OCI-M2 (cell line): Measurements from ENCODE around the gene RPIA.

Experiments
- DNase-seq: peaks from one replicate; lab custom pipeline; 2025; ENCODE audit not compliant: unreplicated experiment; lab: John Stamatoyannopoulos, UW

Gene RPIA

DNA sequence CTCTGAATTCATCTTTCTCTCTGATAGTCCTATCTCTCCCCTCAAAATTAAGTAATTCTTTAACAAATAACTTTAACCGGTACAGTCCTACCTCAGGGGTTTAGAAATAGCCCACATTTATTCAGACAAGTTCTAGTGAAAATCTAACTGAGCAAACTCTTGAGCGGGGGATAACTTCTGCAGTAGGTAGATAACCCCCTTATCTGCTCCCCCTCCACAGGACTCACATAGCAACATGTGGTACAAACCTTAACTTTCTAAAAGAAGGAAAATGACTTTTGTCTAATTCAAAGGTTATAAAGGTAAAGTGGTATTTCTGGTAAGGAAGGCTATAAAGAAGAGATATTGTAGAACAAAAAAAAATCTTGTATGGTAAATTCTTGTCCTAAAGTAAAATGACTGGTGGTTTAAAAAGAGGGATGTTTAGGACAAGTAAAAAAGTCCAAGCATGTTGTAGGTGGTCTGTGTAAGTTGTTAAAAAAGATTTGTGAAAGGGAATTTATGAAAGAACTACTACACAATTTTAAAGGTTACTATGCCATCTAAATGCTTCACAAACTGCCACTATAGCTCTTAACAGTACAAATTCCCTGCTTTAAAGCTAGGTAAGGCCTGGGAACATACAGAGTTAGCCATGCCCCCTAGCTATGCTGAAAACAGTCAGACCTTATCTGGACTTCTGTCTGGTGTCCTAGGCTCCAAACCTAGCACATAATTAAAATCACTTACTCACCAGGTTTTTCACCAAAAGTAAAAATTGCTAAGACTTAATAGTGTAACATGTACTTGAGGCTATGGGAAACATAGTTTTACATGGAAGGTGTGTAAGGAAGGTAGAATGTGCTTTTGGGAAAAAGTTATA, 8.1 kb upstream of the RPIA start:
- no peak for DNase-seq

DNA sequence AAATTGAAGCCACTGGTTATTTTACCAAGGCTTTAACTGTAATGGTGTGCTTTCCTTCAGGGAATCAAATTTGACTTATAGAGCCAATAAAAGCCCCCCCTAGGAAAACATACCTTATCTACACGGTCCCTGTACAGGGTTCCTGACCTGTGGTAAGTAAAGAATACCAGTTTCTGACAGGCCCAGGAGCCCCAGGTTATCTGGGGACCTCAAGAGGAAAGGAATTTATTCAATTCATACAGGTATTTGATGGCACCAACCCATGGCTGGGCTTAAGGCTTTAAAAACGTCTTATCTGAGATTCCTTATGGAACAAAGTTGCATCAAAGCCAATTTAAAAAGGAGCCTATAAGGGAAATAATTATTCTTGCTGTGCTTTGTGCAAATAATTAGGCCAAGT, 7.0 kb upstream of the RPIA start:
- no peak for DNase-seq

DNA sequence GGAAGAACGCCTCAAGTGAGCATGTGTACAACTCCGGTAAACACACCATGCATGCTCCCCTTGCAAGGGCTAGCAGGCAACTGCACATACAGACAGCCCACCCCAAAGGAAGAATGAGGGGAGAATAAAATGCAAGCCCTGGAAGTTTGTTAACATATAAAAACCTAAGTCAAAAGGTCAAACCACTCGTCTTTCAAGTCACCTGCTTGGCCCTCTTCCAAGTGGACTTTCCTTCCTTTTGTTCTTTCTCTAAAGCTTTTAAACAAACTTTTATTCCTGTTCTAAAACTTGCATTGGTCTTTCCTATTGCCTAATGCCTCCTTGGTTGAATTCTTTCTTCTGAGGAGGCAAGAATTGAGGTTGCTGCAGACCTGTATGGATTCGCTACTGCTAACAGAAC, 5.2 kb upstream of the RPIA start:
- DNase-seq = no peak

DNA sequence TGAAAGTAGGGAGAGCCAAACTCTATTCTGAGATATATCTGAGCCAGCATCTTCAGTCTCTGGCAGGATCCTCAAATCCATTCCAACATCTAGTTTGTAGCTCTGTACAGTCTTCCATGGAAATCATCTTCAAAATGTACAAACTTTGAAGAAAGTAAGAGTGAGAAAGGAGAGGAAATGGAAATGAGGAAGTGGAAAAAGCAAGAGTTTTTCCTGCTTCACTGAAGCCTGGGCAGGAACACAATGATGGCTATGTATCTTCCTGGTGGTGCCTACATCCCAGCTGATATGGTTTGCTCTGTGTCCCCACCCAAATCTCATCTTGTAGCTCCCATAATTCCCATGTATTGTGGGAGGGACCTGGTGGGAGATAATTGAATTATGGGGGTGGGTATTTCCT, 4.1 kb upstream of the RPIA start:
- DNase-seq = no peak

DNA sequence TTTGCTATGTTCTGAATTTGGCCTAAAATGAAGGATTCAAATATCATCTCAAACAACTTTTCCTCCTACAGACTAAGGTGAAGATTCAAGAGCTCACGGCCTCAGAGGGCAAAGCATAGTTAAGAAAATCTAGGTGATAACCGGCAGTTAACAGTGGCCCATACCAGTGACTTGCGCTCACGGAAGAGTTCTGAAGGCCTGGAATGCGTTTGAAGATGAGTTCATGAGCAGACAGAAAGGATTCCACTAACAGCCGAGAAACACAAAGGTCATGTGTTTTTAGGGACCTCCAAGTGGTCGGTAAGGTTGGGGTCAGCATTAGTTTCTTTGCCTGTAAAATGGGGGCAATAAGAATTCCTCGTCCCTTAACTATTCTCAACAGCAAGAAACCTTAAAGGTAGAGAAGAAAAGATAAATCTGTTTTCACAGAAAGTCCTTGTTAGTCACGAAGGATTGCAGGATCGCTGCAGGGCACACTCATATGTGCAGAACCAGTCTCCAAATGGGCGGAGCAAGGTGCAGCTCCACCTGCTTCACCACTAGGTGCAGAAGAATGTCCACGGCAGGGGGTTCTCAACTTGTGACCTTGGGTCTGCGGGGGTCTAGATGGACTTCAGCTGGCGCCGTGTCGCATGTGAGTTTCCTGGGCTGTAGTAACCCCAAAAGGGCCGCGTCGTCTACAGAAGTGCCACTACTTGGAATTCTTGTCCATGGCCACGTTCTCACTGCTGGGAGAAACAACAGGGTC, 708 bp upstream of the RPIA start:
- no peak for DNase-seq

DNA sequence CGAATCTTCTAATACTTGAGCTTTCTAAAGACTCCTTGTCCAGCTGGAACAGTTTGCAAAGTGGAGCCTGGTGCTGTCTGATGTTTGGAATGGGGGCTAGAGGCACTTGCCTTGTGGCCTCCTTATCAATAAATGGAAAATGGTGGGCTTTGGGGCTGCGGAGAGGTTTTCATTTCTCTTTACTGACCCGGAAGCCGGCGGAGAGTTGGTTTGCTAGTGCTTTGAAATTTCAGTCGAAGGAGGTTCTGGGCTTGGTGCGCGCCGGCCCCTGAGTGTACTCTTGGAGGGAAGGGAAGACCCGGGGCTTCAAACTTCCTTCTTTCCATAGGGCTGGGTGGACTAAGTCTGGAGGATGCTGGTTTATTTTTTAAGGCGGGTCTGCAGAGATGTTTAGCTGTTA, 714 bp downstream of the RPIA start:
- DNase-seq = no peak

DNA sequence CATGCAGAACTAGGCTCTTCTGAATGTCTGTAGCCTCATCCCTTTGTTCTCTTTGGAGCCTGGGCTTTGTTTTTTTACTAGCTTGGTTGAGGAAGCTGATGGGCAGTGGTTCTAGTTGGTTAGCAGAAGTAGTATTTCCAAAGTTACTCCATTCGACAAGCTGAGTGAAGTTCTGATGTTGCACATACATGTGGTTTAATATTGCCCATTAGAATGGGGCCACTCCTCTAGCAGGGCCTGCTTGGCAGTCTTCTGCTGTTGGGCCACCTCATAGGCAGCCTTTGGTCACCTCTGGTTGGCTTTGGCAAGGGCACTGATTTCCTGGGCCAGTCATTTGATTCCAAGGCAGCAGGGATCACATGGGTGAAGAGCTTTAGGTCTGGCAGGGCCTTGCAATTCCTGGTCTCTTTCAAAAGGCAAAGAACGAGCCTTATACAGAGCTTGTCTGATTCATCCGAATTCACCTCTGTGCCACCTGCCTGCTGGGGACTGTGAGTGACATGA, 2.5 kb downstream of the RPIA start:
- no peak for DNase-seq

DNA sequence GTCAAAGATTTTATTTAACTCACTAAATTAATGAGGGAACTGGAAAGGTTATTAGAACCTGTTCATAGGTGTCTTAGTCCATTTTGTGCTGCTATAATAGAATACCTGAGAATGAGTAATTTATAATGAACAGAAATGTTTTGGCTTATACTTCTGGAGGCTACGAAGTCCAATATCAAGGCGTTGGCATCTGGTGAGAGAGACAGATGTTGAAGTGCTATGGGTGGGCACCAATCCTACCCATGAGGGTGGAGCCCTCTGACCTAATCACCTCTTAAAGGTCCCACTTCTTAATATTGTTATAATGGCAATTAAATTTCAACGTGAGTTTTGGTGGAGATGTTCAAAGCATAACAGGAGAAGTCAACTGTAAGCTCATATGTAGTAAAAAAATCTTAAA, 5.1 kb downstream of the RPIA start:
- no peak for DNase-seq

DNA sequence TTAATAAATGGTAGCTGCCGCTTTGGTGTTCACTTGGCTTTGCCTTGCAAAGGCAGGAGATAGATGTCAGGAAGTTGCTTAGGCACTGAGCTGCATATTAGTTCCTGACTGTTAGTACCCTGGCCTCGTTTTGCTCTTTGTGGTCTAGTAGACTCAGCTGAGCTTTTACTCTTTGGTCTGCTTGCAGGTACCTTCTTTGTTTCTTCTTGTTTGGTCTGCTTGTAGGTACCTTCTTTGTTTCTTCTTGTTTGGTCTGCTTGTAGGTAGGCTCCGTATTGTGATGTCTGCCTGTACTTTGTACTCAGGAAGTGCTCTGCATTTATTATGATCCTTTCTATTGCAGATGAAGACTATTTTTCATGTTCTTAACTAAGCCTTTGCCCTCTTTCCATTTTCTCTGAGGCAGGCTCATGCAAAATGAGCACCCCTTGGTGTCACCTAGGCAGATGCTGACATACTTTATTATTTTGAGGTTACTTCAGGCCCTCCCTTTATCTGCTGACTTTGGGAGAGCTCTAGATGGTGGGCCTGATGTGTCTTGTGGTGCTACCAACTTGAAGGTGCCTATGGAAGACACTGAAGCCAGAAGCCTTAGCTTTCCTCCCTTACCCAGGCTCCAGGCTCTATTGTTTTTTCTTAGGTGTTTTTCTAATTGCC, 6.0 kb downstream of the RPIA start:
- no peak for DNase-seq

DNA sequence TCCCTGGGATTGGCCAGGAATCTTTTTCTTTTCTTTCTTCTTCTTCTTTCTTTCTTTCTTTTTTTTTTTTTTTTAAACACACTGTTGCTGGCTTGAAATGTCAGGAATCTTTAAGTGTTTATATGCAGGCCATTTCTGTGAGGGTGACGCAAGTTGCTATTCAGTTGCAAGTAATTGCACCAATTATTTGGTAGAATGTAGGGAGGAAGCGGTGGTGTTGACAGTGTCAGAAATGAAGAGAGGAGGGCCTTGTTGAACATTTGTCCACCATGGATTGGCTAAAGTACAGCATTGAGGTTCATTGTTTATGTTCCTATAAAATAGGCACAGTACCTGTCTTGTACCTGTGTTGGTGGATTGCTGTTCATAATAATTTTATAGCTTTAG, 6.5 kb downstream of the RPIA start:
- DNase-seq = no peak

DNA sequence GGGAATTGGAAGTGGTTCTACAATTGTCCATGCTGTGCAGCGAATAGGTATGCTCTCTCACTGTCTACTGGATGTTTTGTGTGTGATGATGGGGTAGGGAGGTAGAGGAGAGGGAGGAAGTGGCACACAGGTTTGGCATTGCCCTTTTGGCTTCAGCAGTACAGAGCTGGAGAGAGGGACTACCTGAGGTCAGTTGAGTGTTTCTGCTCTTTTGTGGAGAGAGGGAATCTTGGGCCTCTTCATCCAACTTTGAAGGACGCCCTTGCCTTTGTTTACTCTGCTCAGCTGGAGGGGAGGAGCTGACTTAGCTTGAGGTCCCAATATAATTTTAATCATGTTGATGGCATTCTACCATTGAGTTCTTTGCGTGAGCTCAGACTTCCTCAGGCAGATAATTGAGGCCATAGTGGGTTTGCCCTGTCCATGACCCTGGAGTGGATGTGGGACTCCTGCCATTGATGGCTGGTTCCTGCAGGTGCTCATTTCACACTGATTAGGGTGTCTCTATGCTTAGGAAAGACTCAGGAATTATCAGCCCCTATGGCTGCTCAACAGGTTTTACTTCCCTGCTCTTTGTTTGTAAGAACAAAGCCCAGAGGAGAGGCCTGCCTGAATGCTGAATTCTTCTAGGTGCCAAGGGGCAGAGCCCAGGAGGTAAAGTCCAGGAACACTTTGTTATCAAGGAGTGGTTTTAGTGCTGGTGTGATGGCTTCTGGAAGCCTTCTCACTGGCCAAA, 7.2 kb downstream of the RPIA start:
- no peak for DNase-seq

DNA sequence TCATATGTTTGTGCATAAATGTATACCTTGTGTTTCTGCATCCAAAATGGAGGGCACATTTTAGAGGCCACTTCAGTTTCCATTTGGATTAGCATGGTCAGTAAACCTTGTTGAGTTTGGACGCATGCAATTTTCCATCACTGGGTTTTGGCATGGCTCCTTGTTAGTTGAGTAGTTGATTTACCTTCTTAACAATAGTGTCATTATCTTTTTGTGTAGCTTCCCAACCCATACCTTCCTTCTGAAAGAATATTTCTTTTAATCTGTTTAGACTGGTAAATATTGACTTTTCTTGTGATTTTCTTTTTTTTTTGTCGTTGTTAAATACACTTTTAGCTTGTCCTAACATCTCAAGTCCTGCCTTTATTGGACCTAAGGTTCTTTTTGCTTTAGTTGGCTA, 15.5 kb downstream of the RPIA start:
- DNase-seq = no peak

DNA sequence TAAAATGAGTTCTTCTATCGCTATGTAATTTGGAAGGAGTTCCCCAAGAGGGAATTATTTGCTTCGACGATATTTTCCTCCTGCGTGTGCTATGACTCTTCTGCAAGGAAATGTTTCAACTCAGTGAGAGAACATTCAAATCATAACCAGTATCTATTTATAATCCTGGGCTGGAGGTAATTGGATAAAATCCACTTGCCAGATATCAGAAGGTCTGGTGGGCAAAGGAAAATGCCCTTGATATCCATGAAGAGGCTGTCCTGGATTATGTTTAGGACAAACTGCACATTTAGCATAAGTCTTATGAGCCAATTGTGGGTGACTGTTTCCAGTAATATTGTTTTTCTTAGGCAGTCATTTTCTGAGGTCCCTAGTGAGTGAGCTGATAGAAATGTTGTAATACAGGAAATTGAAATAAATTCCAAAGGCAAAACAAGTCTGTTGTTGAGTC, 17.7 kb downstream of the RPIA start:
- DNase-seq = no peak

DNA sequence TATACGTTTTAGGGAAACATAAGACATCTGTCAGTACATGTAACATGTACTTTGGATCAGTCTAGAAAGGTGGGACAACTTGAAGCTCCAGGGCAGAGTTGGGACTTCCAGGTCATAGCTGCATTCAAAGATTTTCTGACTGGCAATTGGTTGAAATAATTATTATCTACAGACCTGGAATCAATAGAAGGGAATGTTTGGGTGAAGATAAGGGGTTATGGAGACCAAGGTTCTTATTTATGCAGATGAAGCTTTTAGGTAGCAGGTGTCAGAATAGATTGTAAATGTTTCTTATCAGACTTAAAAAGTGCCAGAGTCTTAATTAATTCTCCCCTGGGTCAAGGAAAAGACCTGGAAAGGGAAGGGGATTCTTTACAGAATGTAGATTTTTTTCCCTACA, 19.8 kb downstream of the RPIA start:
- DNase-seq = no peak

DNA sequence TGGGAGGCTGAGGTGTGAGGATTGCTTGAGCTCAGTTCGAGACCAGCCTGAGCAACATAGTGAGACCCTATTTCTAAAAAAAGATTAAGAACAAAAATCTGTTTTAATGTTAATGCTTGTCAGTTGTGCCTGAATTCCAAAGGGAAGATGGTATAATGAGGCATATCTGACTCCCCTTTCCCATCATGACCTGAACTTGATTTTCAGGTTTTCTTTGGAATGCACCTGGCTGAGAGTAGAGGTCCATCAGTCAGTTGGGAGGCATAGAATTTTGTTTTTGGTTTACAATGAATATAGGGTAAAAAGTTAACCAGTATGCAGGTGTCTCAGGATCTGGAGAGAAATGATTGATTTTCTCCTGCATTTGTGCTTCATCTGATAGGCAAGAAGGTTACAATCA, 20.4 kb downstream of the RPIA start:
- no peak for DNase-seq

DNA sequence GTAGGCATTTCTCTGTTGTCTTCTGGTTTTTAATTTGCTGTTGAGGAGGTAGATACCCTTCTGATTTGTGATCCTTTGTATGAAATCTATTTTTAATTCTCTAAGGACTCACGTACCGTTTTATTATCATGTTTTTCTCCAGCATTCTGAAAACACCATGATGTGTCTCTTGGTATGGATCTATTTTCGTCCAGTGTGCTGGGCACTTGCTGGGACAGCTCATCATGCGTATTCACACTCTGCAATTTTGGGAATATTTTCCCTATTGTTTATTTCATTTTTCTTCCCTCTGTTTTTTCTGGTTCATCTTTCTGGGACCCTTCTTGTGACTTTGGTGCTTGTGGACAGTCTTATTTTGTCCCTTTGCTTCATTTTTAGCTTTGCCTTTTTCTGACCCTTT, 21.9 kb downstream of the RPIA start:
- no peak for DNase-seq

DNA sequence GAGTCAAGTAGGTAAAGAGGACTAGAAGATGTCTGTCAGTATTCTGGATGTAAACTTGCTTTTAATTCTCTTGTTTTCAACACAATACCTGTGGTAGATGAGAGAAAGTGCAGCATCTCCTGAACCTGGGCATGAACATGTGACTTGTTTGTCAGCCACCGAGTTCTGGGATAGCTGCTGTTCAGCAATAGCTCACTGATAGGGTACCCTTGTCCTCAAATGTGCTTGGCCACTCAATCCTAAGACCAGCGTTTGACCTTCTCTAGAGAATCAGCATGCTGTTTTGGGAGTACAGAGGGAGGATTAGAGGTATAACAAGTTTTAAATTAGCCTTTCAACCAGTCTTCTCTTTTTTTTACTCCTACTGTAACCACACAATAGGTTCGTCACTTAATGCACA, 23.2 kb downstream of the RPIA start:
- no peak for DNase-seq

DNA sequence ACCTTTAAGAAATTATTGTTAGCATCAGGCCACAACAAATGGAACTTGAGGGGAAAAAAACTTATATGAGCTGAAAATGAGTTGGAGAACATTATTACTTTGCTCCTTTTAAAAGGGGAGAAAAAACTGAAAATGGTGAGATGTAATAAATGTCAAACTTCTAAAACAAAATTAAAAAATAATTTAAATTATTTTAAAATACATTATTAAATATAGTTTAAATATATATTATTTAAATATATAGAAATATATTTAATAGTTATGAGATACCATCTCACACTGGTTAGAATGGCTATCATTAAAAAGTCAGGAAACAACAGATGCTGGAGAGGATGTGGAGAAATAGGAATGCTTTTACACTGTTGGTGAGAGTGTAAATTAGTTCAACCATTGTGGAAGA, 28.9 kb downstream of the RPIA start:
- DNase-seq = no peak

DNA sequence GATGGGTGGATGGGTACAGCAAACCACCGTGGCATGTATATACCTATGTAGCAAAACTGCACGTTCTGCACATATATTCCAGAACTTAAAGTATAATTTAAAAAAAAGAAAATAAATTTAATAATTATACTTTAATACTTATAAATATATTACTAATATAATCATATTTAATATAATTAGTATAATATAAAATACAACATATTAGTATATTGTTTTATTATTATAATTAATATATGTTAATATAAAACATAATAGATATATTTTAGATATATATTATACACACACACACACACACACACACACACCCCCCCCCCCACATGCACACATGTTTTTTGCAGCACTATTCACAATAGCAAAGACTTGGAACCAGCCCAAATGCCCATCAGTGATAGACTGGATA, 29.8 kb downstream of the RPIA start:
- no peak for DNase-seq

DNA sequence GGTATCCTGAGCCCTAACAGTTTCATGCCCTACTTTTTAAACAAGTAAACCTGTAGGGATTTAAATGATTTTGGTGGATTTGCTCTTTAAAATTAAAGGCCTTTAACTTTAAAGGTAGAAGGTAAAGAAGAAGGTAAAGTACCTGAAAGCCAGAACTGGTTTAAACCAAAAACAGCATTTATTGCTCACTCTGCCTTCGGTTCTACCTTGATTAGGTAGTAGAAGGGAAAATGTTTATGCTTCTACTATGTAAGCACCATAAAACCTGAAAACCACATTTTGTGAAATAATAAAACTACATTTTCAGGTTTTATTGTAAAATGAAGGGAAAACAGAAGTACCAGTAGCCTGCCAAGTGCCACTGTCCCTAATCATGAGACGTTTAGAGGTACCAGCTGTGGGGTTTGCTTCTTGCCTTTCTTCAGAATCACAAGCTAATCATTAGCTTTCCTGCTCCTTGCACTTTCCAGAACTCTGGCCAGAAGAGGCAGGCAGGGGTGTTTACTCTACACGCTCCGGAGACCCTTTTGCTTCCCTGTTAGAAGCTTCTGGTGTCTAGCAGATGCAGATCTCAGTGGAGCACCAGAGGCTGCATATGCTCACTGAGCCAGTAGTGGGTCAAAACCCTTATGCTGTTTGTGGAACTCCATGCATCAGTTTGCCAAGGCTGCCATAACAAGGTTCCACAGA, 33.3 kb downstream of the RPIA start:
- DNase-seq = no peak
